ENCODE results near the gene ATP2C2.

Gene ATP2C2

GRCh38 chr16:84481051-84481735 lies 112.9 kb downstream of the ATP2C2 start:
- no peak for DNase-seq

- DNase-seq: no peak
Observed at GRCh38 chr16:84482001-84482891, 113.9 kb downstream of the ATP2C2 start.

- no peak for DNase-seq
Observed at GRCh38 chr16:84482951-84483881, 114.9 kb downstream of the ATP2C2 start.

GRCh38 chr16:84483882-84484565 lies 115.7 kb downstream of the ATP2C2 start:
- DNase-seq: no peak

- DNase-seq: peak; percentile 35
Observed at GRCh38 chr16:84484579-84485254, 116.4 kb downstream of the ATP2C2 start.

GRCh38 chr16:84485255-84486010 lies 117.1 kb downstream of the ATP2C2 start:
- DNase-seq: no peak

- no peak for DNase-seq
Observed at GRCh38 chr16:84486126-84486525, 117.8 kb downstream of the ATP2C2 start.

GRCh38 chr16:84486551-84487235 lies 118.4 kb downstream of the ATP2C2 start:
- no peak for DNase-seq

- no peak for DNase-seq
Observed at GRCh38 chr16:84487358-84487757, 119.0 kb downstream of the ATP2C2 start.

GRCh38 chr16:84489131-84489530 lies 120.8 kb downstream of the ATP2C2 start:
- no peak for DNase-seq

GRCh38 chr16:84495506-84495905 lies 127.2 kb downstream of the ATP2C2 start:
- no peak for DNase-seq

GRCh38 chr16:84496991-84497390 lies 128.7 kb downstream of the ATP2C2 start:
- no peak for DNase-seq

- DNase-seq: no peak
Observed at GRCh38 chr16:84497418-84498222, 129.3 kb downstream of the ATP2C2 start.

GRCh38 chr16:84498223-84498610 lies 129.9 kb downstream of the ATP2C2 start:
- DNase-seq: no peak

GRCh38 chr16:84498859-84499620 lies 130.7 kb downstream of the ATP2C2 start:
- DNase-seq: no peak

GRCh38 chr16:84499638-84500037 lies 131.3 kb downstream of the ATP2C2 start:
- no peak for DNase-seq

- DNase-seq: no peak
Observed at GRCh38 chr16:84500531-84500930, 132.2 kb downstream of the ATP2C2 start.

GRCh38 chr16:84501077-84501735 lies 132.9 kb downstream of the ATP2C2 start:
- DNase-seq: no peak
